H9 (cell line): ENCODE measurements around the gene PALM2AKAP2. TPM values are rescaled to one million over a fixed set of nuclear protein-coding genes. Genes with fewer than 3 reads are reported as not detected.

Experiments used
- DNase-seq: peaks from one replicate; pipeline ENCODE4 v3.0.0-alpha.2; 2017
- H2AFZ ChIP-seq: one replicate; pipeline ENCODE4 v1.6.1; 2013; ENCODE audit warnings: mild to moderate bottlenecking, low read length, control low read depth, moderate library complexity
- H2AK5ac ChIP-seq: 2 replicates; pipeline ENCODE4 v1.6.1; 2013; ENCODE audit warnings: low read length, control low read depth, mixed read lengths; ENCODE audit not compliant: insufficient read length
- H2BK120ac ChIP-seq: one replicate; pipeline ENCODE4 v1.6.1; 2013; ENCODE audit warnings: low read depth, mild to moderate bottlenecking, low read length, control low read depth, inconsistent platforms; ENCODE audit not compliant: poor library complexity, severe bottlenecking
- H2BK12ac ChIP-seq: 2 replicates; pipeline ENCODE4 v1.6.1; 2013; ENCODE audit warnings: low read length, control low read depth, mixed read lengths, low read depth; ENCODE audit not compliant: insufficient read length
- H2BK15ac ChIP-seq: 2 replicates; pipeline ENCODE4 v1.6.1; 2013; ENCODE audit warnings: low read depth, low read length, control low read depth
- H2BK20ac ChIP-seq: one replicate; pipeline ENCODE4 v1.6.1; 2013; ENCODE audit warnings: low read depth, mild to moderate bottlenecking, low read length, control low read depth, inconsistent platforms; ENCODE audit not compliant: poor library complexity, severe bottlenecking
- H2BK5ac ChIP-seq: 2 replicates; pipeline ENCODE4 v1.6.1; 2013; ENCODE audit warnings: low read length, control low read depth, mixed read lengths; ENCODE audit not compliant: insufficient read length
- H3K14ac ChIP-seq: 2 replicates; pipeline ENCODE4 v1.6.1; 2013; ENCODE audit warnings: low read length, control low read depth; ENCODE audit not compliant: insufficient read depth
- H3K18ac ChIP-seq: 2 replicates; pipeline ENCODE4 v1.6.1; 2013; ENCODE audit warnings: low read depth, mild to moderate bottlenecking, mixed read lengths, low read length, control low read depth; ENCODE audit not compliant: insufficient read length
- H3K23ac ChIP-seq: 2 replicates; pipeline ENCODE4 v1.6.1; 2013; ENCODE audit warnings: low read length, control low read depth, mixed read lengths, low read depth; ENCODE audit not compliant: insufficient read length
- H3K23me2 ChIP-seq: 2 replicates; pipeline ENCODE4 v1.6.1; 2013; ENCODE audit warnings: low read depth, mild to moderate bottlenecking, mixed read lengths, low read length, control low read depth; ENCODE audit not compliant: insufficient read length, poor library complexity, severe bottlenecking
- H3K27ac ChIP-seq: 2 replicates; pipeline ENCODE4 v1.5.1; 2013; ENCODE audit warnings: low read length, control low read depth, mixed read lengths, low read depth; ENCODE audit not compliant: insufficient read length
- H3K27me3 ChIP-seq: 2 replicates; pipeline ENCODE4 v1.6.1; 2013; ENCODE audit warnings: low read length, control low read depth, inconsistent platforms; ENCODE audit not compliant: insufficient read depth
- H3K4ac ChIP-seq: 2 replicates; pipeline ENCODE4 v1.6.1; 2013; ENCODE audit warnings: low read depth, mild to moderate bottlenecking, control low read depth, inconsistent platforms, low read length, moderate library complexity
- H3K4me1 ChIP-seq: 2 replicates; pipeline ENCODE4 v1.6.1; 2013; ENCODE audit warnings: low read length, control low read depth, inconsistent platforms; ENCODE audit not compliant: insufficient read depth
- H3K4me2 ChIP-seq: 2 replicates; pipeline ENCODE4 v1.6.1; 2013; ENCODE audit warnings: low read length, control low read depth, mixed read lengths; ENCODE audit not compliant: insufficient read length, insufficient read depth
- H3K56ac ChIP-seq: 2 replicates; pipeline ENCODE4 v1.6.1; 2013; ENCODE audit warnings: low read depth, mild to moderate bottlenecking, mixed read lengths, low read length, control low read depth; ENCODE audit not compliant: insufficient read length
- H3K79me1 ChIP-seq: 2 replicates; pipeline ENCODE4 v1.6.1; 2013; ENCODE audit warnings: low read depth, mild to moderate bottlenecking, moderate library complexity, low read length, control low read depth, inconsistent platforms; ENCODE audit not compliant: insufficient read depth, poor library complexity, severe bottlenecking
- H3K79me2 ChIP-seq: 2 replicates; pipeline ENCODE4 v1.6.1; 2013; ENCODE audit warnings: low read length, control low read depth, inconsistent platforms; ENCODE audit not compliant: insufficient read depth
- H3K9ac ChIP-seq: 2 replicates; pipeline ENCODE4 v1.6.1; 2013; ENCODE audit warnings: low read length, control low read depth, mixed read lengths; ENCODE audit not compliant: insufficient read length; ENCODE audit errors: extremely low read depth
- H3K9me3 ChIP-seq: one replicate; pipeline ENCODE4 v1.6.1; 2013; ENCODE audit warnings: low read depth, low read length, inconsistent platforms; ENCODE audit not compliant: control insufficient read depth
- H3T11ph ChIP-seq: one replicate; pipeline ENCODE4 v1.6.1; 2013; ENCODE audit warnings: mild to moderate bottlenecking, low read length, control low read depth, inconsistent platforms
- H4K20me1 ChIP-seq: one replicate; pipeline ENCODE4 v1.6.1; 2013; ENCODE audit not compliant: control insufficient read depth, insufficient read length, insufficient read depth
- H4K5ac ChIP-seq: 2 replicates; pipeline ENCODE4 v1.6.1; 2013; ENCODE audit warnings: low read depth, mild to moderate bottlenecking, mixed read lengths, low read length, control low read depth; ENCODE audit not compliant: insufficient read length
- H4K8ac ChIP-seq: replicated peaks from 2 replicates; pipeline ENCODE4 v1.6.1; 2013; ENCODE audit warnings: low read length, control low read depth, mixed read lengths, low read depth; ENCODE audit not compliant: insufficient read length
- H4K91ac ChIP-seq: 2 replicates; pipeline ENCODE4 v1.6.1; 2013; ENCODE audit warnings: low read depth, mild to moderate bottlenecking, moderate library complexity, mixed read lengths, low read length, control low read depth; ENCODE audit not compliant: insufficient read length
- H3K27ac Mint-ChIP-seq, 3 experiments: 2 replicates in 2 of 3; 3 replicates in 1 of 3; pipeline ENCODE4 v1.8.0; 2020 to 2021; ENCODE audit warnings: mixed read lengths in 3 of 3, mild to moderate bottlenecking in 1 of 3, moderate library complexity in 1 of 3
- H3K27me3 Mint-ChIP-seq: 2 replicates; pipeline ENCODE4 v1.8.0; 2021; ENCODE audit warnings: low read depth, mild to moderate bottlenecking, moderate library complexity, mixed read lengths
- H3K36me3 Mint-ChIP-seq, 3 experiments: 2 replicates in 2 of 3; 3 replicates in 1 of 3; pipeline ENCODE4 v1.8.0; 2020 to 2021; ENCODE audit warnings: low read depth in 3 of 3, mixed read lengths in 3 of 3; ENCODE audit not compliant: insufficient read depth in 1 of 3
- H3K4me1 Mint-ChIP-seq, 2 experiments: 2 replicates each; pipeline ENCODE4 v1.8.0; 2020; ENCODE audit warnings: mixed read lengths in 2 of 2
- H3K4me3 Mint-ChIP-seq, 2 experiments: 2 replicates in 1 of 2; 3 replicates in 1 of 2; pipeline ENCODE4 v1.8.0; 2020 to 2021; ENCODE audit warnings: mild to moderate bottlenecking in 2 of 2, mixed read lengths in 2 of 2, moderate library complexity in 1 of 2
- H3K9me3 Mint-ChIP-seq, 2 experiments: 2 replicates in 1 of 2; 3 replicates in 1 of 2; pipeline ENCODE4 v1.8.0; 2020; ENCODE audit warnings: mild to moderate bottlenecking in 2 of 2, mixed read lengths in 2 of 2, moderate library complexity in 1 of 2
- CTCF ChIP-seq: fragments of 200-600 bp; sonication (generic); conservative IDR thresholded peaks from 3 replicates; pipeline ENCODE4 v1.8.0; 2021; ENCODE audit warnings: antibody characterized with exemption, mild to moderate bottlenecking
- WGBS: extraction: QIAGEN DNeasy Blood & Tissue Kit; methylation state at CpG from one replicate; pipeline ENCODE4 v1.1.7; 2013; ENCODE audit warnings: missing lambda C conversion rate, low lambda C conversion rate, mixed read lengths; ENCODE audit not compliant: insufficient read length; ENCODE audit errors: extremely low coverage; 5-methylcytosine and 5-hydroxymethylcytosine counted together
- total RNA-seq: library from RNA; stranded (reverse); gene quantifications from 2 replicates; pipeline ENCODE4 v1.2.1, GENCODE V29; 2021

Gene PALM2AKAP2
- total RNA-seq, 1 experiment from 2014 or later = 3.6 TPM

DNA sequence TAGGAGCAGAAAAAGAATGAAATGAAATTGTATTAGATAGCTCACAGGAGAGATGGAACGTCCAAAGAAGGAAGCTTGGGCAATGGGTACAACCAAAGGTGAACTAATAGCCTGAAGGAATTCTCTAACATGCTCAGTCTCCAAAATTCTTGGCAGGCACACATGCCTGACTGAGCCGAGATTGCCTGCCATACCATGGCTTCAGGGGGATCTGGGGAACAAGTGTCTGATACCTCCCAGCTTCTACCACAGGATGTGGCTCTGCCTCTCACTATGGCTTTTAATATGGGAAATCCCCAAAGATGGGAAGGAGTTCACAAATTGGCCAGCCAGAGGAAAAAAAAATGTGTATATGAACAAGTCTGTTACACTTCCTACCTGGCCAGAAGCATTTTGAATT lies 3.6 kb upstream of the PALM2AKAP2 start:
- WGBS = no CpG with 5 or more reads among the region's 2 CpGs
- Histone ChIP-seq H4K20me1 (no peaks in the 10 kb centered on the region), H3T11ph (no peak overlapping the region), H3K23me2 (peaks cover 6% of the 10 kb centered on the region), H2BK5ac (no peak overlapping the region), H4K91ac (no peak overlapping the region), H3K23ac (no peak overlapping the region), H3K4me1 (peaks cover 5% of the 10 kb centered on the region; the same call in 1 of the 2 replicates), H3K79me2 (0 out of 2 replicates have a peak, but pooled peaks cover 2% of the 10 kb centered on the region), H3K27me3 (no peaks in the 10 kb centered on the region; the same call in 1 of the 2 replicates), H2BK15ac (no peak overlapping the region), H3K79me1 (no peaks in the 10 kb centered on the region), H3K4ac (no peak overlapping the region), H2AK5ac (no peak overlapping the region), H3K4me2 (no peak overlapping the region), H3K18ac (no peak overlapping the region), H2BK120ac (no peak overlapping the region), H3K56ac (no peak overlapping the region), H3K14ac (no peak overlapping the region), H3K9ac (no peak overlapping the region), H3K27ac (no peak overlapping the region), H4K8ac (no peak overlapping the region), H2AFZ (no peak overlapping the region), H2BK20ac (no peak overlapping the region), H3K9me3 (no peaks in the 10 kb centered on the region), H2BK12ac (no peak overlapping the region), H4K5ac (no peak overlapping the region)
- H3K4me1 Mint-ChIP-seq = peaks cover 14 to 21% of the 10 kb centered on the region in 2 experiments
- H3K9me3 Mint-ChIP-seq = no peaks in the 10 kb centered on the region
- H3K27me3 Mint-ChIP-seq = peaks cover 40% of the 10 kb centered on the region
- H3K36me3 Mint-ChIP-seq = no peaks in the 10 kb centered on the region
- H3K27ac Mint-ChIP-seq = no peak overlapping the region
- no peak overlapping the region for H3K4me3 Mint-ChIP-seq
- DNase-seq = no peak
- TF ChIP-seq CTCF = no peak
